Nephron progenitor cell (in vitro differentiated cells): Measurements from ENCODE around the gene B4GALT2.

Experiments
- DNase-seq: peaks from one replicate; pipeline ENCODE4 v3.0.0; 2021
- H3K27ac Mint-ChIP-seq: 2 replicates; pipeline ENCODE4 v1.8.0; 2021; ENCODE audit warnings: mild to moderate bottlenecking, moderate library complexity, mixed read lengths
- H3K27me3 Mint-ChIP-seq: 2 replicates; pipeline ENCODE4 v1.8.0; 2021; ENCODE audit warnings: mild to moderate bottlenecking, low read depth, mixed read lengths; ENCODE audit not compliant: poor library complexity
- H3K36me3 Mint-ChIP-seq: 2 replicates; pipeline ENCODE4 v1.8.0; 2021; ENCODE audit warnings: low read depth, mixed read lengths
- H3K4me1 Mint-ChIP-seq: 2 replicates; pipeline ENCODE4 v1.8.0; 2021; ENCODE audit warnings: mixed read lengths
- H3K4me3 Mint-ChIP-seq: 2 replicates; pipeline ENCODE4 v1.8.0; 2021; ENCODE audit warnings: mild to moderate bottlenecking, moderate library complexity, mixed read lengths
- H3K9me3 Mint-ChIP-seq: 2 replicates; pipeline ENCODE4 v1.8.0; 2021; ENCODE audit warnings: mild to moderate bottlenecking, moderate library complexity, mixed read lengths
- CTCF ChIP-seq: fragments of 200-600 bp; sonication (generic); IDR thresholded peaks from 2 replicates; pipeline ENCODE4 v1.5.0; 2021; ENCODE audit warnings: antibody characterized with exemption

Gene B4GALT2

GRCh38 chr1:43970502-43970901 lies 8.5 kb upstream of the B4GALT2 start:
- Mint-ChIP-seq H3K27ac (no peak overlapping the region), H3K27me3 (peaks cover 4% of the 10 kb centered on the region), H3K9me3 (peaks cover 10% of the 10 kb centered on the region), H3K36me3 (peaks cover 24% of the 10 kb centered on the region), H3K4me1 (peaks cover 29% of the 10 kb centered on the region), H3K4me3 (peak overlapping the region; percentile 97)
- DNase-seq = no peak
- TF ChIP-seq CTCF = no peak

GRCh38 chr1:43970911-43971310 lies 8.1 kb upstream of the B4GALT2 start:
- Mint-ChIP-seq H3K27me3 (peaks cover 4% of the 10 kb centered on the region), H3K4me3 (peak overlapping the region; percentile 97), H3K9me3 (peaks cover 10% of the 10 kb centered on the region), H3K27ac (no peak overlapping the region), H3K4me1 (peaks cover 33% of the 10 kb centered on the region), H3K36me3 (peaks cover 24% of the 10 kb centered on the region)
- DNase-seq = no peak
- no peak for TF ChIP-seq CTCF

- peaks cover 39% of the 10 kb centered on the region for H3K4me1 Mint-ChIP-seq
- no peak for DNase-seq
- no peak for TF ChIP-seq CTCF
- H3K27me3 Mint-ChIP-seq = peaks cover 4% of the 10 kb centered on the region
- H3K4me3 Mint-ChIP-seq = peak overlapping the region; percentile 97
- peaks cover 26% of the 10 kb centered on the region for H3K36me3 Mint-ChIP-seq
- no peak overlapping the region for H3K27ac Mint-ChIP-seq
- peaks cover 10% of the 10 kb centered on the region for H3K9me3 Mint-ChIP-seq
These were observed 7.6 kb upstream of the B4GALT2 start for GRCh38 chr1:43971336-43971980.

DNA sequence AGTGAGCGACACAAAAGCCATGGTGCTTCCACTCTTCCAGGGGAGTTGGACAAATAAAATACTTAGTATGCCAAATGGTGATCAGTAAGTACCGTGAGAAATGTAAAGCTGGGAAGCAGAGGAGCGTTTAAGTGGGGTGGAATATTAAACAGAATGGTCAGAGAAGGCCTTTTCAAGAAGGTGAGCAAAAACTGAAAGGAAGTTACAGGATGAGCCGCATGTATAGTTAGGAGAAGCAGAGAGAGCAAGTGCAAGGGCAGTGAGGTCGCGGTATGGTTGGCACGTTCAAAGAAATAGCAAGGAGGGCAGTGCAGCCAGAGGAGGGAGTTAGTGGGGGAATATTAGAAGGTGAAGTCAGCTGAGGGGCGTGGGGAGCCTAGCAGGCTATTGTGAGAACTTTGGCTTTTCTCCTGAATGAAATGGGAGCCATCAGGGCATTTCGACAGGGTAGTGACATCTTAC lies 5.0 kb upstream of the B4GALT2 start:
- Mint-ChIP-seq H3K27me3 (peaks cover 4% of the 10 kb centered on the region), H3K4me3 (peak overlapping the region; percentile 93), H3K9me3 (no peaks in the 10 kb centered on the region), H3K4me1 (peaks cover 63% of the 10 kb centered on the region), H3K27ac (no peak overlapping the region), H3K36me3 (peaks cover 26% of the 10 kb centered on the region)
- TF ChIP-seq CTCF = no peak
- no peak for DNase-seq

- Mint-ChIP-seq H3K4me3 (peak within 1 kb of the TSS; percentile 93), H3K36me3 (peaks cover 26% of the 10 kb centered on the region), H3K4me1 (peaks cover 60% of the 10 kb centered on the region), H3K9me3 (no peaks in the 10 kb centered on the region), H3K27me3 (peaks cover 4% of the 10 kb centered on the region), H3K27ac (peak within 1 kb of the TSS; percentile 69)
- DNase-seq = peak; percentile 95
- no peak for TF ChIP-seq CTCF
These were observed 4.4 kb upstream of the B4GALT2 start, which contains the start of gene ATP6V0B for GRCh38 chr1:43974443-43975248. Gene ATP6V0B, plus strand, starts transcription at chr1:43974960. Its CDS starts 81 bp downstream, at chr1:43975041.
